CD14-positive monocyte (primary cell): ENCODE measurements around the gene STING1. TPM values are rescaled to one million over a fixed set of nuclear protein-coding genes. Genes with fewer than 3 reads are reported as not detected.

ENCODE experiments used
- DNase-seq, 3 donors: peaks; one replicate each; pipeline ENCODE4 v3.0.0-alpha.2; 2011 to 2022
- H2AFZ ChIP-seq: 2 replicates; pipeline ENCODE4 v1.6.0; 2012; ENCODE audit warnings: mild to moderate bottlenecking, low read depth, low read length, inconsistent platforms; ENCODE audit not compliant: insufficient read depth, poor library complexity, severe bottlenecking
- H3K27ac ChIP-seq, 2 donors: 1 replicate in 1 of 2; 2 replicates in 1 of 2; pipeline ENCODE4 v1.5.1; 2012 to 2013; ENCODE audit warnings: low read length in 2 of 2, control low read depth in 1 of 2, inconsistent platforms in 1 of 2, low read depth in 1 of 2, mild to moderate bottlenecking in 1 of 2
- H3K27me3 ChIP-seq, 2 donors: one replicate each; pipeline versions ENCODE4 v1.6.0 to v1.6.1; 2011 to 2013; ENCODE audit warnings: low read length in 2 of 2; ENCODE audit not compliant: control insufficient read depth in 2 of 2, insufficient read depth in 2 of 2
- H3K36me3 ChIP-seq, 2 donors: replicated peaks in 1 of 2; 1 replicate in 1 of 2; 2 replicates in 1 of 2; pipeline versions ENCODE4 v1.5.1 to v1.6.1; 2012 to 2013; ENCODE audit warnings: low read length in 2 of 2, control low read depth in 1 of 2, inconsistent platforms in 1 of 2, mild to moderate bottlenecking in 1 of 2; ENCODE audit not compliant: insufficient read depth in 2 of 2, control insufficient read depth in 1 of 2
- H3K4me1 ChIP-seq, 2 donors: 1 replicate in 1 of 2; 2 replicates in 1 of 2; pipeline versions ENCODE4 v1.5.1 to v1.6.1; 2012 to 2013; ENCODE audit warnings: low read length in 2 of 2, control low read depth in 1 of 2, inconsistent platforms in 1 of 2, mild to moderate bottlenecking in 1 of 2, moderate library complexity in 1 of 2; ENCODE audit not compliant: insufficient read depth in 2 of 2, control insufficient read depth in 1 of 2
- H3K4me2 ChIP-seq: replicated peaks from 2 replicates; pipeline ENCODE3; 2012; ENCODE audit warnings: low read length, moderate library complexity, mild to moderate bottlenecking; ENCODE audit not compliant: poor library complexity, severe bottlenecking; ENCODE audit errors: extremely low read depth
- H3K4me3 ChIP-seq, 3 experiments: fragments of 200-600 bp in 1 of 3; sonication (generic) in 1 of 3; replicated peaks in 1 of 3; 1 replicate in 2 of 3; 2 replicates in 1 of 3; pipeline ENCODE4 v1.5.1; 2011 to 2013; ENCODE audit warnings: low read length in 3 of 3, mild to moderate bottlenecking in 3 of 3, control low read depth in 2 of 3, low read depth in 2 of 3, inconsistent platforms in 1 of 3, moderate library complexity in 1 of 3
- H3K79me2 ChIP-seq: 2 replicates; pipeline ENCODE4 v1.6.0; 2012; ENCODE audit warnings: mild to moderate bottlenecking, control low read depth, inconsistent platforms, low read length, moderate library complexity; ENCODE audit not compliant: insufficient read depth
- H3K9ac ChIP-seq: 2 replicates; pipeline ENCODE4 v1.6.0; 2017; ENCODE audit warnings: low read length, mild to moderate bottlenecking; ENCODE audit not compliant: insufficient read depth, poor library complexity, severe bottlenecking
- H3K9me3 ChIP-seq, 2 donors: replicated peaks in 1 of 2; 1 replicate in 1 of 2; 2 replicates in 1 of 2; pipeline versions ENCODE4 v1.5.1 to v1.6.1; 2012 to 2013; ENCODE audit warnings: low read length in 2 of 2, control low read depth in 1 of 2; ENCODE audit not compliant: control insufficient read depth in 1 of 2, insufficient read depth in 1 of 2
- H4K20me1 ChIP-seq: 2 replicates; pipeline ENCODE4 v1.6.0; 2012; ENCODE audit warnings: mild to moderate bottlenecking, low read length, control low read depth, moderate library complexity; ENCODE audit not compliant: insufficient read depth
- H3K27ac Mint-ChIP-seq, 7 donors: one replicate each; pipeline ENCODE4 v1.8.0; 2020; ENCODE audit warnings: mild to moderate bottlenecking in 7 of 7, mixed read lengths in 7 of 7, moderate library complexity in 6 of 7, inconsistent platforms in 2 of 7
- H3K27me3 Mint-ChIP-seq, 3 donors: one replicate each; pipeline ENCODE4 v1.8.0; 2021 to 2022; ENCODE audit warnings: low read depth in 3 of 3, mild to moderate bottlenecking in 3 of 3, mixed read lengths in 3 of 3, moderate library complexity in 3 of 3, inconsistent platforms in 1 of 3
- H3K36me3 Mint-ChIP-seq, 2 donors: one replicate each; pipeline ENCODE4 v1.8.0; 2020; ENCODE audit warnings: mixed read lengths in 2 of 2, inconsistent platforms in 1 of 2, mild to moderate bottlenecking in 1 of 2
- H3K4me1 Mint-ChIP-seq: one replicate; pipeline ENCODE4 v1.8.0; 2020; ENCODE audit warnings: mild to moderate bottlenecking, mixed read lengths
- H3K4me3 Mint-ChIP-seq, 2 donors: one replicate each; pipeline ENCODE4 v1.8.0; 2020; ENCODE audit warnings: mild to moderate bottlenecking in 2 of 2, mixed read lengths in 2 of 2, moderate library complexity in 1 of 2
- H3K9me3 Mint-ChIP-seq, 7 donors: one replicate each; pipeline ENCODE4 v1.8.0; 2020 to 2022; ENCODE audit warnings: mixed read lengths in 7 of 7, mild to moderate bottlenecking in 6 of 7, moderate library complexity in 6 of 7, inconsistent platforms in 2 of 7
- WGBS: methylation state at CpG from one replicate; pipeline ENCODE4 v1.1.5; 2013; ENCODE audit warnings: missing lambda C conversion rate; ENCODE audit not compliant: insufficient coverage; 5-methylcytosine and 5-hydroxymethylcytosine counted together
- intact Hi-C, 2 donors: fragments of 100-400 bp; cut with micrococcal nuclease; formaldehyde crosslinking; loops; one replicate each; pipeline versions ENCODE4 v1.15.0 to v1.15.1; 2023
- polyA plus RNA-seq, 3 donors: library from polyadenylated mRNA; depleted of rRNA in 1 of 3; unstranded in 2 of 3; stranded (reverse) in 1 of 3; fragments of 300-500 nt in 2 of 3; fragments of >200 nt in 1 of 3; fragmentation: Illumina TruSeq in 2 of 3; gene quantifications; 1 replicate in 2 of 3; 2 replicates in 1 of 3; pipeline ENCODE4 v1.2.3, GENCODE V29; 2012 to 2021
- TF ChIP-seq, protein P1 (sequence below): fragments of 200-600 bp; IDR thresholded peaks from one replicate; pipeline ENCODE4 v1.8.0; 2022; ENCODE audit warnings: antibody characterized with exemption, mild to moderate bottlenecking

STING1 gene
- polyA plus RNA-seq, 3 donors = 83.7 to 225 (median 115) TPM

- Histone ChIP-seq H3K4me3 (no peak overlapping the region), H4K20me1 (no peaks in the 10 kb centered on the region), H3K79me2 (no peaks in the 10 kb centered on the region), H3K9me3 (no peaks in the 10 kb centered on the region), H3K36me3 (no peaks in the 10 kb centered on the region), H3K4me2 (no peak overlapping the region), H3K9ac (no peak overlapping the region), H3K4me1 (peaks cover 3 to 7% of the 10 kb centered on the region in 2 donors), H3K27ac (no peak overlapping the region), H2AFZ (no peak overlapping the region), H3K27me3 (no peaks in the 10 kb centered on the region)
- 76% methylated on average over 3 of the region's 7 CpGs for WGBS
- H3K4me3 Mint-ChIP-seq = no peak overlapping the region
- no peak for DNase-seq
- TF ChIP-seq, protein P1, sequence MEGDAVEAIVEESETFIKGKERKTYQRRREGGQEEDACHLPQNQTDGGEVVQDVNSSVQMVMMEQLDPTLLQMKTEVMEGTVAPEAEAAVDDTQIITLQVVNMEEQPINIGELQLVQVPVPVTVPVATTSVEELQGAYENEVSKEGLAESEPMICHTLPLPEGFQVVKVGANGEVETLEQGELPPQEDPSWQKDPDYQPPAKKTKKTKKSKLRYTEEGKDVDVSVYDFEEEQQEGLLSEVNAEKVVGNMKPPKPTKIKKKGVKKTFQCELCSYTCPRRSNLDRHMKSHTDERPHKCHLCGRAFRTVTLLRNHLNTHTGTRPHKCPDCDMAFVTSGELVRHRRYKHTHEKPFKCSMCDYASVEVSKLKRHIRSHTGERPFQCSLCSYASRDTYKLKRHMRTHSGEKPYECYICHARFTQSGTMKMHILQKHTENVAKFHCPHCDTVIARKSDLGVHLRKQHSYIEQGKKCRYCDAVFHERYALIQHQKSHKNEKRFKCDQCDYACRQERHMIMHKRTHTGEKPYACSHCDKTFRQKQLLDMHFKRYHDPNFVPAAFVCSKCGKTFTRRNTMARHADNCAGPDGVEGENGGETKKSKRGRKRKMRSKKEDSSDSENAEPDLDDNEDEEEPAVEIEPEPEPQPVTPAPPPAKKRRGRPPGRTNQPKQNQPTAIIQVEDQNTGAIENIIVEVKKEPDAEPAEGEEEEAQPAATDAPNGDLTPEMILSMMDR = no peak
- peaks cover 13% of the 10 kb centered on the region for H3K4me1 Mint-ChIP-seq
- H3K9me3 Mint-ChIP-seq = peaks cover 0 to 2% (median 0%) of the 10 kb centered on the region in 7 donors
- no peak overlapping the region for H3K27ac Mint-ChIP-seq
- peaks cover 0 to 4% (median 3%) of the 10 kb centered on the region in 3 donors for H3K27me3 Mint-ChIP-seq
- H3K36me3 Mint-ChIP-seq = no peaks in the 10 kb centered on the region
- intact Hi-C loops = no loop called here
Measured at GRCh38 chr5:139461176-139461575, 21.4 kb downstream of the STING1 start.

DNA sequence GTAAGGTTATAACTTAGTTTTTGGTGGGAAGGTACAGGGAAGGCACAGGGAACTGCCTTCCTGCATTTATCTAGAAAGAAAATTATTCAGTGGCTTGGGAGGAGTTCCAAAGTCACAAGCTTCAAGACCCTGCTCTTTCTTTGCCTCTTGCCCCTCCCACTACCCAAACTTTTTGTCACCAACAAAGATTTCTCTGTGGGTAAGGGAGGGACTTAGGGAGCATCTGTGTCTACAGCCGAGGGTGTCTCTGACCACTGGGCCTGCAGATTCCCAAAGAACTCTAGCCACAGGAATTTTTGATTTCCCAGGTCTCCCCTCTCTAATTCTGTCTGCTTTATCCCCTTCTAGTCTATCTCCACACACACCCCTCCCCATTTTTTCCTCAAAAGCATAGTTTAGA lies 22.1 kb downstream of the STING1 start:
- Mint-ChIP-seq H3K27me3 (peaks cover 0 to 4% (median 3%) of the 10 kb centered on the region in 3 donors), H3K27ac (no peak overlapping the region), H3K4me1 (peaks cover 13% of the 10 kb centered on the region), H3K36me3 (no peaks in the 10 kb centered on the region), H3K4me3 (no peak overlapping the region), H3K9me3 (peaks cover 0 to 2% (median 0%) of the 10 kb centered on the region in 7 donors)
- DNase-seq = no peak
- H3K36me3 ChIP-seq = no peaks in the 10 kb centered on the region
- no peaks in the 10 kb centered on the region for H3K9me3 ChIP-seq
- no peaks in the 10 kb centered on the region for H3K27me3 ChIP-seq
- H3K4me3 ChIP-seq = no peak overlapping the region
- no peaks in the 10 kb centered on the region for H3K79me2 ChIP-seq
- no peak overlapping the region for H3K9ac ChIP-seq
- H3K4me2 ChIP-seq = no peak overlapping the region
- intact Hi-C loops = no loop called here
- no peaks in the 10 kb centered on the region for H4K20me1 ChIP-seq
- TF ChIP-seq, protein P1 = no peak
- H2AFZ ChIP-seq = no peak overlapping the region
- WGBS = no CpG with 5 or more reads among the region's 1 CpG
- peaks cover 3 to 7% of the 10 kb centered on the region in 2 donors for H3K4me1 ChIP-seq
- no peak overlapping the region for H3K27ac ChIP-seq
